Loucy (cell line): ENCODE measurements around the gene FGB.

Experiments used
- H2AFZ ChIP-seq: fragments of 200-600 bp; sonication (generic); 2 replicates; pipeline ENCODE4 v1.6.0; 2016; ENCODE audit warnings: antibody characterized with exemption, mild to moderate bottlenecking, low read length, moderate library complexity
- H3F3A ChIP-seq: fragments of 200-600 bp; 2 replicates; pipeline ENCODE4 v1.6.0; 2016; ENCODE audit warnings: antibody characterized with exemption, low read depth, mild to moderate bottlenecking
- H3K27me3 ChIP-seq: fragments of 200-600 bp; sonication (generic); 2 replicates; pipeline ENCODE4 v1.6.1; 2014; ENCODE audit warnings: low read length, mild to moderate bottlenecking; ENCODE audit not compliant: insufficient read depth, poor library complexity, severe bottlenecking
- H3K36me3 ChIP-seq: fragments of 200-600 bp; sonication (generic); 2 replicates; pipeline ENCODE4 v1.6.1; 2016; ENCODE audit warnings: low read length; ENCODE audit not compliant: insufficient read depth
- H3K4me1 ChIP-seq: fragments of 200-600 bp; sonication (generic); 2 replicates; pipeline ENCODE4 v1.5.1; 2014; ENCODE audit warnings: low read length, mild to moderate bottlenecking; ENCODE audit not compliant: insufficient read depth, poor library complexity, severe bottlenecking
- H3K4me2 ChIP-seq: fragments of 200-600 bp; sonication (generic); 2 replicates; pipeline ENCODE4 v1.6.0; 2014; ENCODE audit warnings: antibody characterized with exemption, low read length, low read depth, mild to moderate bottlenecking; ENCODE audit not compliant: poor library complexity, severe bottlenecking
- H3K4me3 ChIP-seq: fragments of 200-600 bp; sonication (generic); 2 replicates; pipeline ENCODE4 v1.5.1; 2014; ENCODE audit warnings: low read length, mild to moderate bottlenecking, mixed read lengths; ENCODE audit not compliant: poor library complexity, severe bottlenecking
- H3K79me2 ChIP-seq: fragments of 200-600 bp; sonication (generic); 2 replicates; pipeline ENCODE4 v1.6.1; 2014; ENCODE audit warnings: low read length; ENCODE audit not compliant: insufficient read depth
- H3K9ac ChIP-seq: fragments of 200-600 bp; sonication (generic); 2 replicates; pipeline ENCODE4 v1.6.0; 2014; ENCODE audit warnings: mild to moderate bottlenecking, low read depth, low read length, moderate library complexity; ENCODE audit not compliant: poor library complexity, severe bottlenecking
- H3K9me2 ChIP-seq: fragments of 200-600 bp; sonication (generic); replicated peaks from 2 replicates; pipeline ENCODE4 v1.6.1; 2016; ENCODE audit warnings: low read depth, low read length, mixed read lengths
- H3K9me3 ChIP-seq: fragments of 200-600 bp; sonication (generic); 2 replicates; pipeline ENCODE4 v1.6.1; 2014; ENCODE audit warnings: mild to moderate bottlenecking, antibody characterized with exemption, low read length, low read depth; ENCODE audit not compliant: insufficient read depth
- H4K20me1 ChIP-seq: fragments of 200-600 bp; sonication (generic); 2 replicates; pipeline ENCODE4 v1.6.0; 2014; ENCODE audit warnings: antibody characterized with exemption, low read length, mild to moderate bottlenecking; ENCODE audit not compliant: insufficient read depth, poor library complexity, severe bottlenecking
- CTCF ChIP-seq: fragments of 200-600 bp; sonication (generic); conservative IDR thresholded peaks from 2 replicates; pipeline ENCODE4 v1.5.1; 2014; ENCODE audit warnings: mild to moderate bottlenecking, antibody characterized with exemption, low read length
- EZH2phosphoT487 ChIP-seq: fragments of 200-600 bp; IDR thresholded peaks from 2 replicates; pipeline ENCODE4 v1.6.1; 2018; ENCODE audit warnings: antibody characterized with exemption, mild to moderate bottlenecking, moderate library complexity, borderline replicate concordance

FGB gene

GRCh38 chr4:154606728-154607723 is 44.2 kb downstream of the FGB start:
- Histone ChIP-seq H3F3A (no peaks in the 10 kb centered on the region), H3K27me3 (peaks cover 4% of the 10 kb centered on the region), H4K20me1 (no peaks in the 10 kb centered on the region)

GRCh38 chr4:154608361-154609252 is 45.8 kb downstream of the FGB start:
- no peaks in the 10 kb centered on the region for H3K9me3 ChIP-seq
- TF ChIP-seq CTCF: no peak
- TF ChIP-seq EZH2phosphoT487: no peak
- H3K9me2 ChIP-seq: no peaks in the 10 kb centered on the region
- no peak overlapping the region for H3K9ac ChIP-seq
- no peak overlapping the region for H3K4me3 ChIP-seq
- H3K4me1 ChIP-seq: no peaks in the 10 kb centered on the region
- H3K4me2 ChIP-seq: no peak overlapping the region
- H3K79me2 ChIP-seq: no peaks in the 10 kb centered on the region
- no peak overlapping the region for H2AFZ ChIP-seq
- peaks cover 4% of the 10 kb centered on the region for H3K27me3 ChIP-seq
- no peaks in the 10 kb centered on the region for H3F3A ChIP-seq
- no peaks in the 10 kb centered on the region for H4K20me1 ChIP-seq
- no peaks in the 10 kb centered on the region for H3K36me3 ChIP-seq

More at GRCh38 chr4:154606728-154607723, 44.2 kb downstream of the FGB start:
- H3K4me1 ChIP-seq: no peaks in the 10 kb centered on the region
- no peak overlapping the region for H3K4me3 ChIP-seq
- H2AFZ ChIP-seq: no peak overlapping the region
- no peaks in the 10 kb centered on the region for H3K79me2 ChIP-seq
- H3K9me3 ChIP-seq: no peaks in the 10 kb centered on the region
- H3K9me2 ChIP-seq: no peaks in the 10 kb centered on the region
- TF ChIP-seq CTCF (no peak), EZH2phosphoT487 (no peak)
- H3K4me2 ChIP-seq: no peak overlapping the region
- H3K9ac ChIP-seq: no peak overlapping the region
- H3K36me3 ChIP-seq: no peaks in the 10 kb centered on the region

- Histone ChIP-seq H3K27me3 (peaks cover 7% of the 10 kb centered on the region), H3K36me3 (no peaks in the 10 kb centered on the region), H3K4me3 (no peak overlapping the region), H3K79me2 (no peaks in the 10 kb centered on the region), H4K20me1 (no peaks in the 10 kb centered on the region), H3K9me2 (no peaks in the 10 kb centered on the region), H3F3A (no peaks in the 10 kb centered on the region), H3K4me2 (no peak overlapping the region), H2AFZ (no peak overlapping the region), H3K9ac (no peak overlapping the region), H3K9me3 (no peaks in the 10 kb centered on the region), H3K4me1 (no peaks in the 10 kb centered on the region)
- TF ChIP-seq CTCF (no peak), EZH2phosphoT487 (no peak)
Observed at GRCh38 chr4:154609532-154609931, 46.7 kb downstream of the FGB start.
